Astrocyte of the cerebellum (primary cell): ENCODE data around the gene FCMR.

Experiments used
- DNase-seq: peaks from one replicate; pipeline ENCODE4 v3.0.0-alpha.2; 2011; ENCODE audit warnings: low read depth
- H3K4me3 ChIP-seq: 2 replicates; pipeline ENCODE4 v1.5.1; 2011; ENCODE audit warnings: mild to moderate bottlenecking, low read depth, low read length, moderate library complexity
- CTCF ChIP-seq: IDR thresholded peaks from 2 replicates; pipeline ENCODE4 v1.5.1; 2012; ENCODE audit warnings: low read length, low read depth, moderate library complexity, mild to moderate bottlenecking; ENCODE audit errors: missing control alignments
- in situ Hi-C: cut with HindIII; loops from 2 replicates; pipeline ENCODE4 v1.10.0; 2017; ENCODE audit warnings: low sequenced_read_pairs

Gene FCMR

GRCh38 chr1:206875752-206876377 is 45.9 kb downstream of the FCMR start:
- in situ Hi-C loops = no loop called here
- DNase-seq = no peak
- no peak for TF ChIP-seq CTCF
- no peak overlapping the region for H3K4me3 ChIP-seq

GRCh38 chr1:206873603-206874188 is 48.0 kb downstream of the FCMR start:
- in situ Hi-C loops = no loop called here
- no peak for DNase-seq
- no peak for TF ChIP-seq CTCF
- no peak overlapping the region for H3K4me3 ChIP-seq

- DNase-seq = no peak
- no peak overlapping the region for H3K4me3 ChIP-seq
- in situ Hi-C loops = no loop called here
- TF ChIP-seq CTCF = no peak
These were observed 49.6 kb downstream of the FCMR start for GRCh38 chr1:206872139-206872538.

GRCh38 chr1:206868264-206868663 is 53.5 kb downstream of the FCMR start:
- no peak overlapping the region for H3K4me3 ChIP-seq
- in situ Hi-C loops = no loop called here
- TF ChIP-seq CTCF = no peak
- DNase-seq = no peak

- no peak for TF ChIP-seq CTCF
- in situ Hi-C loops = no loop called here
- DNase-seq = no peak
- no peak overlapping the region for H3K4me3 ChIP-seq
These were observed 54.0 kb downstream of the FCMR start for GRCh38 chr1:206867716-206868115.

- H3K4me3 ChIP-seq = no peak overlapping the region
- in situ Hi-C loops = no loop called here
- TF ChIP-seq CTCF = no peak
- DNase-seq = no peak
These were observed 54.5 kb downstream of the FCMR start for GRCh38 chr1:206867239-206867638.
